ENCODE data around the gene SPTSSB. TPM values are rescaled to one million over a fixed set of nuclear protein-coding genes. Genes with fewer than 3 reads are reported as not detected.

SPTSSB gene
- total and polyA plus RNA-seq, 3 donors from 2014 or later = 0.42 TPM; not detected in 2

GRCh38 chr3:161393310-161393709, 22.0 kb upstream of the SPTSSB start:
- no peaks in the 10 kb centered on the region for H3K4me1 ChIP-seq
- intact Hi-C loops (cut with DNase I; ENCODE audit: low total_unique reads) = no loop called here
- no peak overlapping the region for H3K27ac ChIP-seq

GRCh38 chr3:161392853-161393252, 21.5 kb upstream of the SPTSSB start:
- intact Hi-C loops (cut with DNase I; ENCODE audit: low total_unique reads) = no loop called here

More at GRCh38 chr3:161393310-161393709, 22.0 kb upstream of the SPTSSB start:
- Histone ChIP-seq H3K9me3 (no peaks in the 10 kb centered on the region), H3K36me3 (ENCODE audit: low read depth, missing control alignments) (no peaks in the 10 kb centered on the region), H3K4me3 (no peak overlapping the region), H3K27me3 (no peaks in the 10 kb centered on the region)
- TF ChIP-seq POLR2A (IDR thresholded peaks at IDR 0.05) (no peak), CTCF (IDR thresholded peaks at IDR 0.05) (no peak)
- no peak for DNase-seq

GRCh38 chr3:161390200-161390599, 18.9 kb upstream of the SPTSSB start:
- Histone ChIP-seq H3K4me1 (no peaks in the 10 kb centered on the region), H3K27me3 (no peaks in the 10 kb centered on the region), H3K36me3 (ENCODE audit: low read depth, missing control alignments) (no peaks in the 10 kb centered on the region), H3K4me3 (no peak overlapping the region), H3K27ac (no peak overlapping the region), H3K9me3 (no peaks in the 10 kb centered on the region)
- no peak for DNase-seq
- TF ChIP-seq POLR2A (IDR thresholded peaks at IDR 0.05) = no peak
- no peak for TF ChIP-seq CTCF (IDR thresholded peaks at IDR 0.05)
- WGBS, 2 donors = 86 to 94% methylated on average over 2 of the region's 2 CpGs
- intact Hi-C loops (cut with DNase I; ENCODE audit: low total_unique reads) = no loop called here

More at GRCh38 chr3:161392853-161393252, 21.5 kb upstream of the SPTSSB start:
- Histone ChIP-seq H3K27me3 (no peaks in the 10 kb centered on the region), H3K9me3 (no peaks in the 10 kb centered on the region), H3K4me1 (no peaks in the 10 kb centered on the region), H3K4me3 (no peak overlapping the region), H3K27ac (no peak overlapping the region), H3K36me3 (ENCODE audit: low read depth, missing control alignments) (no peaks in the 10 kb centered on the region)
- 78 to 84% methylated on average over 1 of the region's 1 CpG for WGBS, 2 donors
- no peak for TF ChIP-seq POLR2A (IDR thresholded peaks at IDR 0.05)
- DNase-seq = no peak

- H3K27ac ChIP-seq = no peak overlapping the region
- no peak for DNase-seq
- TF ChIP-seq POLR2A (IDR thresholded peaks at IDR 0.05) (no peak), CTCF (IDR thresholded peaks at IDR 0.05) (no peak)
- intact Hi-C loops (cut with DNase I; ENCODE audit: low total_unique reads) = no loop called here
- H3K4me3 ChIP-seq = no peak overlapping the region
- H3K27me3 ChIP-seq = no peaks in the 10 kb centered on the region
- no peaks in the 10 kb centered on the region for H3K36me3 ChIP-seq (ENCODE audit: low read depth, missing control alignments)
- 92 to 95% methylated on average over 3 of the region's 3 CpGs for WGBS, 2 donors
- H3K9me3 ChIP-seq = no peaks in the 10 kb centered on the region
- no peaks in the 10 kb centered on the region for H3K4me1 ChIP-seq
Measured at GRCh38 chr3:161389445-161390035, 18.2 kb upstream of the SPTSSB start.

GRCh38 chr3:161388855-161389254, 17.5 kb upstream of the SPTSSB start:
- no peak for TF ChIP-seq POLR2A (IDR thresholded peaks at IDR 0.05)
- no peak for TF ChIP-seq CTCF (IDR thresholded peaks at IDR 0.05)
- no peaks in the 10 kb centered on the region for H3K9me3 ChIP-seq
- no peak overlapping the region for H3K27ac ChIP-seq
- H3K36me3 ChIP-seq (ENCODE audit: low read depth, missing control alignments) = no peaks in the 10 kb centered on the region
- H3K4me3 ChIP-seq = no peak overlapping the region
- no peaks in the 10 kb centered on the region for H3K4me1 ChIP-seq
- no peaks in the 10 kb centered on the region for H3K27me3 ChIP-seq
- no peak for DNase-seq
- intact Hi-C loops (cut with DNase I; ENCODE audit: low total_unique reads) = no loop called here
